Measurements from ENCODE around the gene CDH20. TPM values are rescaled to one million over a fixed set of nuclear protein-coding genes. Genes with fewer than 3 reads are reported as not detected.

The CDH20 gene
- total and polyA plus RNA-seq, 2 of the 13 experiments (the other 11 are each of a cell fraction or from before 2014, with no cell fraction given): not detected

- Histone ChIP-seq H3K79me2 (ENCODE audit: insufficient read depth, low read length) (no peaks in the 10 kb centered on the region), H3K9ac (ENCODE audit: insufficient read depth, low read depth, low read length) (no peak overlapping the region), H2AFZ (ENCODE audit: low read length) (no peak overlapping the region), H3K27ac (ENCODE audit: extremely low read length, insufficient read depth, low read length) (no peak overlapping the region), H3K9me3 (ENCODE audit: low read length) (no peaks in the 10 kb centered on the region), H3K4me2 (ENCODE audit: low read depth, low read length) (no peak overlapping the region), H3K27me3 (ENCODE audit: control insufficient read depth in 1 of 2, insufficient read depth in 2 of 2, low read length in 2 of 2) (no peaks in the 10 kb centered on the region; a peak in 1 of 5 replicates), H4K20me1 (ENCODE audit: insufficient read depth, low read length) (no peaks in the 10 kb centered on the region), H3K4me1 (ENCODE audit: insufficient read depth, low read length) (no peaks in the 10 kb centered on the region), H3K36me3 (replicated peaks in 1 of 2; ENCODE audit: control insufficient read depth in 1 of 2, insufficient read depth in 2 of 2, low read length in 2 of 2) (no peaks in the 10 kb centered on the region), H3K4me3 (replicated peaks in 1 of 3; ENCODE audit: insufficient read depth in 1 of 3, low read depth in 2 of 3, low read length in 3 of 3) (no peak overlapping the region)
- BruUV-seq (replicated peaks): no TSS peak
- ATAC-seq (no peak), DNase-seq (ENCODE audit: low spot score) (no peak), FAIRE-seq (no peak)
- intact Hi-C loops (cut with micrococcal nuclease; ENCODE audit: unreplicated experiment): no loop called here
- in situ Hi-C loops (cut with HindIII; ENCODE audit: extremely low pct_ligation_motif_present, low pct_unique_long_range_greater_than_20kb): no loop called here
- POLR2A ChIA-PET: no interaction called here
- CTCF ChIA-PET (ENCODE audit: low intra/inter-chr PET ratio, low total read pairs): no interaction called here
- WGBS (ENCODE audit: low lambda C conversion rate): 69% methylated on average over 3 of the region's 3 CpGs
- TF ChIP-seq ZNF256 (CRISPR knock-in tag; conservative IDR thresholded peaks at IDR 0.05) (no peak), ZNF552 (CRISPR knock-in tag; IDR thresholded peaks at IDR 0.05; ENCODE audit: borderline replicate concordance) (no peak), GLMP (CRISPR knock-in tag; IDR thresholded peaks at IDR 0.05; ENCODE audit: borderline replicate concordance) (no peak), FOXA3 (CRISPR knock-in tag; IDR thresholded peaks at IDR 0.05) (no peak), GATA4 (IDR thresholded peaks at IDR 0.05; ENCODE audit: borderline replicate concordance, low read depth) (no peak), NFKB2 (CRISPR knock-in tag; IDR thresholded peaks at IDR 0.05; ENCODE audit: borderline replicate concordance) (no peak), ZBTB2 (CRISPR knock-in tag; IDR thresholded peaks at IDR 0.05; ENCODE audit: low read depth) (no peak), ZNF276 (CRISPR knock-in tag; IDR thresholded peaks at IDR 0.05; ENCODE audit: low read depth) (no peak), PHF8 (CRISPR knock-in tag; IDR thresholded peaks at IDR 0.05) (no peak), ZNF343 (CRISPR knock-in tag; IDR thresholded peaks at IDR 0.05) (no peak), ZNF292 (CRISPR knock-in tag; IDR thresholded peaks at IDR 0.05; ENCODE audit: borderline replicate concordance, low read depth) (no peak), ZNF232 (CRISPR knock-in tag; IDR thresholded peaks at IDR 0.05; ENCODE audit: borderline replicate concordance) (no peak), ZNF451 (CRISPR knock-in tag; IDR thresholded peaks at IDR 0.05) (no peak), NFYB (CRISPR knock-in tag; IDR thresholded peaks at IDR 0.05) (no peak), ELF3 (CRISPR knock-in tag; IDR thresholded peaks at IDR 0.05) (no peak), HDAC2 (CRISPR knock-in tag; IDR thresholded peaks at IDR 0.05) (no peak), CENPT (CRISPR knock-in tag; IDR thresholded peaks at IDR 0.05; ENCODE audit: low read depth) (no peak)
These were observed 216.2 kb downstream of the CDH20 start for GRCh38 chr18:61549416-61549815.
